Type B pancreatic cell (in vitro differentiated cells): ENCODE results near the gene AHRR. TPM values are rescaled to one million over a fixed set of nuclear protein-coding genes. Genes with fewer than 3 reads are reported as not detected.
A peak's percentile ranks its signal among the peaks of the same experiment; 100 is the strongest.
"Not testable (repeated sequence)": the region's sequence is repeated elsewhere in the genome, so short reads cannot be mapped to it uniquely, and the experiment has no call there.

Experiments used
- DNase-seq: peaks from one replicate; pipeline ENCODE4 v3.0.0; 2021; ENCODE audit warnings: mixed read lengths; ENCODE audit not compliant: unreplicated experiment; ENCODE audit errors: extremely low spot score
- H3K27ac Mint-ChIP-seq: 2 replicates; pipeline ENCODE4 v1.8.0; 2021; ENCODE audit warnings: mild to moderate bottlenecking, mixed read lengths
- H3K27me3 Mint-ChIP-seq: 2 replicates; pipeline ENCODE4 v1.8.0; 2021; ENCODE audit warnings: mixed read lengths
- H3K36me3 Mint-ChIP-seq: 2 replicates; pipeline ENCODE4 v1.8.0; 2021; ENCODE audit warnings: mixed read lengths
- H3K4me1 Mint-ChIP-seq: one replicate; pipeline ENCODE4 v1.8.0; 2021; ENCODE audit warnings: mixed read lengths; ENCODE audit not compliant: unreplicated experiment
- H3K4me3 Mint-ChIP-seq: 2 replicates; pipeline ENCODE4 v1.8.0; 2021; ENCODE audit warnings: mild to moderate bottlenecking, mixed read lengths
- H3K9me3 Mint-ChIP-seq: 2 replicates; pipeline ENCODE4 v1.8.0; 2021; ENCODE audit warnings: mixed read lengths
- total RNA-seq: library from RNA; stranded (reverse); gene quantifications from 2 replicates; pipeline ENCODE4 v1.2.1, GENCODE V29; 2021; ENCODE audit warnings: low replicate concordance
- TF ChIP-seq, protein P1 (sequence below): fragments of 200-600 bp; sonication (generic); conservative IDR thresholded peaks from 2 replicates; pipeline ENCODE4 v1.5.0; 2021; ENCODE audit warnings: antibody characterized with exemption, mild to moderate bottlenecking

The AHRR gene
- total RNA-seq, 1 donor from 2014 or later = 13.4 TPM

- TF ChIP-seq, protein P1, sequence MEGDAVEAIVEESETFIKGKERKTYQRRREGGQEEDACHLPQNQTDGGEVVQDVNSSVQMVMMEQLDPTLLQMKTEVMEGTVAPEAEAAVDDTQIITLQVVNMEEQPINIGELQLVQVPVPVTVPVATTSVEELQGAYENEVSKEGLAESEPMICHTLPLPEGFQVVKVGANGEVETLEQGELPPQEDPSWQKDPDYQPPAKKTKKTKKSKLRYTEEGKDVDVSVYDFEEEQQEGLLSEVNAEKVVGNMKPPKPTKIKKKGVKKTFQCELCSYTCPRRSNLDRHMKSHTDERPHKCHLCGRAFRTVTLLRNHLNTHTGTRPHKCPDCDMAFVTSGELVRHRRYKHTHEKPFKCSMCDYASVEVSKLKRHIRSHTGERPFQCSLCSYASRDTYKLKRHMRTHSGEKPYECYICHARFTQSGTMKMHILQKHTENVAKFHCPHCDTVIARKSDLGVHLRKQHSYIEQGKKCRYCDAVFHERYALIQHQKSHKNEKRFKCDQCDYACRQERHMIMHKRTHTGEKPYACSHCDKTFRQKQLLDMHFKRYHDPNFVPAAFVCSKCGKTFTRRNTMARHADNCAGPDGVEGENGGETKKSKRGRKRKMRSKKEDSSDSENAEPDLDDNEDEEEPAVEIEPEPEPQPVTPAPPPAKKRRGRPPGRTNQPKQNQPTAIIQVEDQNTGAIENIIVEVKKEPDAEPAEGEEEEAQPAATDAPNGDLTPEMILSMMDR = no peak
- no peak overlapping the region for H3K27ac Mint-ChIP-seq
- DNase-seq = peak; percentile 55
Measured at GRCh38 chr5:395156-395920, 73.8 kb downstream of the AHRR start.

GRCh38 chr5:395921-396530, 74.5 kb downstream of the AHRR start:
- peaks cover 31% of the 10 kb centered on the region for H3K4me1 Mint-ChIP-seq
- TF ChIP-seq, protein P1 = no peak
- no peak overlapping the region for H3K27ac Mint-ChIP-seq
- no peaks in the 10 kb centered on the region for H3K27me3 Mint-ChIP-seq
- no peak overlapping the region for H3K4me3 Mint-ChIP-seq
- DNase-seq = peak; percentile 55
- no peaks in the 10 kb centered on the region for H3K9me3 Mint-ChIP-seq
- H3K36me3 Mint-ChIP-seq = no peaks in the 10 kb centered on the region

More at GRCh38 chr5:395156-395920, 73.8 kb downstream of the AHRR start:
- Mint-ChIP-seq H3K4me1 (peaks cover 34% of the 10 kb centered on the region), H3K27me3 (no peaks in the 10 kb centered on the region), H3K9me3 (no peaks in the 10 kb centered on the region), H3K36me3 (no peaks in the 10 kb centered on the region), H3K4me3 (no peak overlapping the region)

DNA sequence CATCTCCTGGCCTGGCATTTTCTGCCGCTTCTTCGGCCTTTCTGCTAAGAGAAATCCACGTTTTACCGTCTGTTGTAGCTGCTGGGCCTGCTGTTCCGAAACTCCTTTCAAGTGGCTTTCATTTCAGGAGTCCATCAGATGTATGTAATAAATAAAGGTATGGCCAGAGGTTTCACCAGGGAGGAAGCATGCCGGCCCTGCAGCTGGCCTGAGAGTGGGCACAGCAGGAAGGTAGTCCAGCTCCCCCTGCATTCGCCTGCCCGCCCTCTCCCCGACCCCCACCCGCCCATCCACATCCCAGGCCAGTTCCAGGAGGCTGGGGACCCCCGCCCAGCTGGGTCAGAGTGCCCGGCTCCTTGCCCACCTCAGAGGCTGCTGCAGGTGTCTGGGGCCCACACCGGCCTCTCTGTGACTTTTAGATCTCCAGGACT, 75.0 kb downstream of the AHRR start:
- peak; percentile 58 for DNase-seq

GRCh38 chr5:398141-398474, 76.6 kb downstream of the AHRR start:
- H3K4me3 Mint-ChIP-seq, H3K27me3 Mint-ChIP-seq, H3K27ac Mint-ChIP-seq, H3K36me3 Mint-ChIP-seq, H3K9me3 Mint-ChIP-seq: not testable (repeated sequence)
- peak; percentile 52 for DNase-seq
- H3K4me1 Mint-ChIP-seq = peaks cover 23% of the 10 kb centered on the region

More for the DNA sequence above, 75.0 kb downstream of the AHRR start:
- no peaks in the 10 kb centered on the region for H3K27me3 Mint-ChIP-seq
- H3K27ac Mint-ChIP-seq = no peak overlapping the region
- TF ChIP-seq, protein P1 = no peak
- H3K36me3 Mint-ChIP-seq = no peaks in the 10 kb centered on the region
- H3K4me3 Mint-ChIP-seq = no peak overlapping the region
- H3K9me3 Mint-ChIP-seq = no peaks in the 10 kb centered on the region
- peaks cover 31% of the 10 kb centered on the region for H3K4me1 Mint-ChIP-seq

- Mint-ChIP-seq H3K4me1 (peaks cover 20% of the 10 kb centered on the region), H3K36me3 (no peaks in the 10 kb centered on the region), H3K27ac (no peak overlapping the region), H3K27me3 (no peaks in the 10 kb centered on the region), H3K9me3 (no peaks in the 10 kb centered on the region), H3K4me3 (no peak overlapping the region)
- TF ChIP-seq, protein P1 = no peak
- DNase-seq = peak; percentile 67
Measured at GRCh38 chr5:398475-399295, 77.2 kb downstream of the AHRR start.
